HG03354 (cell line): ENCODE data around the gene TMEM165.

Source experiments
- ATAC-seq: cut with Tn5 transposase; IDR thresholded peaks from one replicate; pipeline ENCODE4 v1.9.1; 2021; ENCODE audit warnings: mild to moderate bottlenecking; ENCODE audit not compliant: unreplicated experiment, poor library complexity, severe bottlenecking

TMEM165 gene

DNA sequence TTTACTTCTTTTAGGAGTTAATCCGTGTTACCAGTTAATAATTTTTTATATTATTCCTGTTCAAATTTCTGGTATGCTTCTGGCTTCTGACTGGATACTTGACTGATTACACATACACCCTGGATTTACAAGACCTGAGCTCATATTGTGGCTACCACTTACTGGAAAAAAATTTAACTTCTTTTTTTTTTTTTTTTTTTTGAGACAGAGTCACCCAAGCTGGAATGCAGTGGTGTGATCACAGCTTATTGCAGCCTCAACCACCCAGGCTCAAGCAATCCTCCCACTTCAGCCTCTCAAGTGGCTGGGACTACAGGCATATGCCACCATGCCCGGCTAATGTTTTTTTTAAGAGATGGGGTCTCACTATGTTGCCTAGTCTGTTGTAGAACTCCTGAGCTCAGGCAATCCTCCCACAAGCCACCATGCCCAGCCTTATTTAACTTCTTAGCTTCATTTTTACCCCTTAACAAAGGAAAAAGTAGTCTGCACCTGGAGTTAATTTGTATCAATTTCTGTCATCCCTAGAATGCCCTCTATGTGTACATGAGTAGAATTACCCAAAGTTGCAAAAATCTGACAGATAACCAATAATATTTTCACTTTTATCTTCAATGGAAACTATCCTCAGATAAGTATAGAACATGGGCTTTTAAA lies 50.3 kb downstream of the TMEM165 start:
- no peak for ATAC-seq

DNA sequence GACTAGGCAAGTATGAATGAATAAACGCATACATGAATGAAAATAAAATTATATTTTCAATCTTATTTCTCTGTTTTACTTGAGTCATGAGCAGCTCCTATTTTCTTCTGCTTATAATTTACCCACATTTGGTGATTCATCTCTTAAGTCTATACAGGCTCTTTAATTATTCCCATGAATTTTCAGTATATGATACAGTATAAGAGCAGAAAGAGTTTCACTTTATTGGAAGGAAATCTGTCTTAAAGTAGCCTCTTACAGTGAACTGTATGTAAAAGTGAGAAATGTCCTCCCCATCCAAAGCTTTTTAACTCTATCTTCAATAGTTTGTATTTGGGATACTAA lies 50.8 kb downstream of the TMEM165 start:
- ATAC-seq: no peak

DNA sequence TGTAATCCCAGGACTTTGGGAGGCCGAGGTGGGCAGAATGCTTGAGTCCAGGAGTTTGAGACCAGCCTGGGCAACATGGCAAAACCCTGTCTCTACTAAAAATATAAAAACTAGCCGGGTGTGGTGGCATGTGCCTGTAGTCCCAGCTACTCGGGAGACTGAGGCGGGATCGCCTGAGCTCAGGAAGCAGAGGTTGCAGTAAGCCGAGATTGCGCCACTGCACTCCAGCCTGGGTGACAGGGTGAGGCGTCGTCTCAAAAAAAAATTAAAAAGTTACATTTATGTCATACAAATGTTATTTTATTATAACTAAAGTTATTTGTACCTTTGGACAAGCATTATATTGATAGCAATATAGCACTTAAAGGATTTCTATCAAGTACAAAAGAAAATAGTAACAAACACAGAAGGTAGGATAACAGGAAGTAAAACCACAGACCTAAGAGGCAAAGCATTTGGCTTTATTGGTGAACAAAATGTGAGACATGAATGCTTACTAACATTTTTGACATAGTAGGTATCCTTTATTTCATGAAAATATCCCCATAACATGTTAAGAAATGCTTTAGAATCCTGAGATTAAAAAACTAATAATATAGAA lies 51.5 kb downstream of the TMEM165 start:
- ATAC-seq: no peak

DNA sequence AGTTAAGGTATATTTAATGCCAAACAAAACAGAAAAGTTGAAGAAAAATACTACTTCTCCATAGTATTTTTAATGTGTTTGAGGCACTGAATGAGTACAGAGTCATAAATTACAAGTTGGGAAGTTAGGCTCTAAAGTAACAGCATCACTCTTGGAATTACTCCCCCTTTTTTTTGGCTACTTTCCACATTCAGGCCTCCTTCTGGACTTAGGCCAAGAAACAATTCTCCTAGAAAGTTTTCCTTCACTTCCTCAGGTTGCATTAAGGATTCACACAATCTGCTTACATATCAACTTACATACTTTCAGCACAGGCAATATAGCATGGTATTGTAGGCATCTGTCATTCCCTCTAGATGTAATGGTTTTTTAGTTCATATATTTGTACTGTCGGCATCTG lies 52.1 kb downstream of the TMEM165 start:
- no peak for ATAC-seq

DNA sequence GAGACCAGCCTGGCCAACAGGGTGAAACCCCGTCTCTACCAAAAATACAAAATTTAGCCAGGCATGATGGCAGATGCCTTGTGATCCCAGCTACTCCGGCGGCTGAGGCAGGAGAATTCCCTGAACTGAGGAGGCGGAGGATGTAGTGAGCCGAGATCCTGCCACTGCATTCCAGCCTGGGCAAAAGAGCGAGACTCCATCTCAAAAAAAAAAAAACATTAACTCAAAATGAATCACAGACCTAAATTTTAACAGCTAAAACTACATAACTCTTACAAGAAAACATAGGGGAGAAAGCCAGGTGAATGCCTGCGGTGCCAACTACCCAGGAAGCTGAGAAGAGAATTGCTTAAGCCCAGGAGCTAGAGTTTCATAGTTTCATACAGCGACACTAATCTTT lies 54.8 kb downstream of the TMEM165 start:
- no peak for ATAC-seq

DNA sequence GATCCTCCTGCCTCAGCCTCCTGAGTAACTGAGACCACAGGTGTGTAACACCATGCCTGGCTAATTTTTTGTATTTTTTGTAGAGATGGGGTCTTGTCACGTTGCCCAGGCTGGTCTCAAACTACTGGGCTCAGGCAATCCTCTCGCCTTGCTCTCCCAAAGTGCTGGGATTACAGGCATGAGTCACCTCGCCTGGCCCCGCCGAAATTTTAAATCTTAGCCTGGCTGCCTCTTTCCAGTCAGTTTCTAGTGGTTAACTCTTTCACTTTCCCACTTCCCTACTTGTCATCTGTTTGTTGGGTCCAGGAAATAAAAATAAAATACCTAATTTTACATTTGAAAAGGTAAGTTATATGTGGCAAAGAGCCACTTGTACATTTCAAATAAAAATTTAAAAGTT lies 62.4 kb downstream of the TMEM165 start:
- no peak for ATAC-seq

DNA sequence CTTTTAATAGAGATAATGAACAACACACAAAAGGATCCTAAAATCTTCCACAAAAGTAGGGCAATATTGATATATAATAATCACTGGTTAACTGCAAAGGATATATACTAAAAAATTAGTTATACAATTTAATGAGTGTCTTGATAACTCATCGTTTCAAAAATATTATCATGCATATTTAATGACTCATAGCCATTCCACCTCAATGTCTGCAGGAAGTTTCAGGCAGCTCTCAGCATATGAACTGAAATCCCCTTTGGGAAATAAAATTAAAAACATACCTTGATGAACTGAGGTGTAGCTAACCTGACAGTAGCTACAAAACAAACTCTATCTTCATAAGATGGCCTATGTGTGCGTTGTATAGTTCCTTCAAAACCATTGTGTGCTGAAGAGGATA lies 62.9 kb downstream of the TMEM165 start:
- no peak for ATAC-seq

DNA sequence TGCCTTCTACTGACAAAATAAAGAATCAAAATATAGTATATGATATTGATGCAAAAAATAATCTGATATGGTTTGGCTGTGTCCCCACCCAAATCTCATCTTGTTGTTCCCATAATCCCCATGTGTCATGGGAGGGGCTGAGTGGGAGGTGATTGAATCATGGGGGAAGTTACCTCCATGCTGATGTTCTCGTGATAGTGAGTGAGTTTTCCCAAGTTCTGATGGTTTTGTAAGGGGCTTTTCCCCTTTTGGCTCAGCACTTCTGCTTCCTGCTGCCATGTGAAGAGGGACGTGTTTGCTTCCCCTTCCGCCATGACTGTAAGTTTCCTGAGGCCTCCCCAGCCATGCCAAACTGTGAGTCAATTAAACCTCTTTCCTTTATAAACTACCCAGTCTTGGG lies 70.2 kb downstream of the TMEM165 start:
- ATAC-seq: no peak

DNA sequence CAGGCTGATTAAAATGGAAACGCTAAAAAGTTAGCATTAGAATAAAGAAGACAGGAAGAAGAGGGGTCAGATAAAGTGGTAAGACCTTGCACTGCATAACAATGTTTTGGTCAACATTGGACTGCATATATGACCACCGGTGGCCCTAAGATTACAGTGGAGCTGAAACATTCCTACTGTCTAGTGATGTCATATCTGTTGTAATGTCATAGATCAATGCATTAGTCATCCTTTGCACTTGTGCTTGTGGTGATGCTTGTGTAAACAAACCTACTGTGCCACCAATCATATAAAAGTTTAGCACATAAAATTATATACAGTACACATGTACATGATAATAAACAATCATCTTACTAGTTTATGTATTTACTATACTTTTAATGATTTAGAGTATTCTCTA lies 73.0 kb downstream of the TMEM165 start:
- ATAC-seq: no peak

DNA sequence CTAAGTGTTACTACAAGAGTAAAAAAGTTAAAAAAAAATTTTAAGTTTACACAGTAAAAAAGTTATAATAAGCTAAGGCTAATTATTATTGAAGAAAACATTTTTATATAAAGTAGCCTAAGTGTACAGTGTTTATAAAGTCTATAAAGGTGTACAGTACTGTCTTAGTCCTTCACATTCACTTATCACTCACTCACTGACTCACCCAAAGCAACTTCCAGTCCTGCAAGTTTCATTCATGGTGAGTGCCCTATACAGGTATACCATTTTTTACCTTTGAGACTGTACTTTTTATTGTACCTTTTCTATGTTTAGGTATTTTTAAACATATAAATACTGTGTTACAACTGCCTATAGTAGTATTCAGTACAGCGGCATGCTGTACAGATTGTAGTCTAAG lies 74.2 kb downstream of the TMEM165 start:
- ATAC-seq: no peak
